ENCODE results near the gene AEBP1. TPM values are rescaled to one million over a fixed set of nuclear protein-coding genes. Genes with fewer than 3 reads are reported as not detected.

The AEBP1 gene
- polyA plus RNA-seq, 6 donors from 2014 or later, result 1.9 to 18.5 (median 4.1) TPM

DNA sequence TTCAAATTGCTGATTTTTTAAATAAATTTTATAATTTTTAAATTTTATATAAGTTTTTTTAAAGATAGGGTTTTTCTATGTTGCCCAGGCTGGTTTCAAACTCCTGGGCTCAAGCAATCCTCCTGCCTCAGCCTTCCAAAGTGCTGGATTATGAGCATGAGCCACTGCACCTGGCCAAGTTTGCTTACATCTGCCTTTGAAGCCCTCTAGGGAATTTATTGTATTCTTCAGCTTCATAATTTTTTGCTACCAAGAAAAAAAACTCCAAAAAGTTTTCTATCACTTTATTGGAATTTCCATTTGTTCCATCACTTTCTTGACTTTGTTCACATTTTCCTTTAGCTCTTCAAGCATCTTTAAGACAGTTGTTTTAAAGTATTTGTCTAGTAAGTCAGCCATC lies 23.0 kb downstream of the AEBP1 start:
- peaks cover 5 to 16% (median 9%) of the 10 kb centered on the region in 7 donors for H3K9me3 Mint-ChIP-seq

DNA sequence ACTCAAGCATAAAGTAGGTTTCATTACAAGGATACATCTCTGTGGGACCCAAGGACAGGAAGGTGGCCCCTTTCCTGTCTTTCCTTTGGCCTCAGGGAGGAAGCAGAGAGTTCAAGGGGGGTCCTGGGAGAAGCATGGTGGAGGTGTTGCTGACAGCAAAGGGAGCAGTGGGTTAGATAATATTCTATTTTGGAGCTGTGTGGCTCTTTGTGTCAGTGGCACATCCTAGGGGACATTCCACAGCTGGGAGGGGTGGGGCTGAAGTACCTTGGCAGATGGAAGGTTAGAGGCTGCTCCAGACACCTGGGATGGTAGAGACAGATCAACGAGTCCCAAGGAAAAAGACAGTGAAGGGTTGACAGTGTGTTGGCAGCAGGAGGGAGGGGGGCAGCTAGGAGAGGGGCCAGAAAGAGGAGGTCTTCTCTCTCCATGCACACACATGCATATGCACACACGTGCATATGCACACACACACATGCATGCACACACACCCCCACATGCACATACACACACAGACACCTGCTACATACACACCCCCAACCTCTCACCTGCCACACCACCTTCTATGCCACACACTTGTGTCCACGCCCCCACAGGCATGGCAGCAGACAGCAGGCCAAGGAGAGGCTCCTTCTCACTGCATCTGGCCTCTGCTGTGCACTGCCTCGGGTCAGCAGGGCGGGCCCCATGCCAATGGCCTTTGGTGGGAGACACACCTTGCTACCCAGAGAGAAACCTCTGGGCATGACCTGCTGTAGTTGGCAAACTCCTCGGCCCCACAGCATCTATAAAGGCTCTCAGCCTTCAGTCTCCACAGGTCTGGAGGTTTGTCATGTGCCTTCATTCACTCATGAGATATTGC lies 24.8 kb downstream of the AEBP1 start:
- H3K4me1 Mint-ChIP-seq, result peaks cover 3 to 5% (median 4%) of the 10 kb centered on the region in 3 donors
- peak overlapping the region in 1 of 6 donors; percentile 76 for H3K27ac Mint-ChIP-seq
- H3K9me3 Mint-ChIP-seq, result peaks cover 5 to 16% (median 9%) of the 10 kb centered on the region in 7 donors
- peaks cover 0 to 8% of the 10 kb centered on the region in 2 donors for H3K36me3 Mint-ChIP-seq
- no peak overlapping the region for H3K4me3 Mint-ChIP-seq
- ATAC-seq (ENCODE audit: low read depth in 2 of 2), result no peak
- no peaks in the 10 kb centered on the region for H3K27me3 Mint-ChIP-seq
- DNase-seq, result no peak

More for the DNA sequence above, 23.0 kb downstream of the AEBP1 start:
- no peaks in the 10 kb centered on the region for H3K27me3 Mint-ChIP-seq
- peaks cover 0 to 8% of the 10 kb centered on the region in 2 donors for H3K36me3 Mint-ChIP-seq
- peaks cover 14 to 15% (median 15%) of the 10 kb centered on the region in 3 donors for H3K4me1 Mint-ChIP-seq
- peak overlapping the region in 1 of 8 donors; percentile 42 for H3K4me3 Mint-ChIP-seq
- ATAC-seq (ENCODE audit: low read depth in 2 of 2) (no peak), DNase-seq (no peak)
- no peak overlapping the region for H3K27ac Mint-ChIP-seq

GRCh38 chr7:44131173-44132029 lies 27.3 kb downstream of the AEBP1 start:
- no peaks in the 10 kb centered on the region for H3K27me3 Mint-ChIP-seq
- no peaks in the 10 kb centered on the region for H3K4me1 Mint-ChIP-seq
- peak overlapping the region in 1 of 6 donors; percentile 73 for H3K27ac Mint-ChIP-seq
- DNase-seq, result no peak
- peaks cover 0 to 8% of the 10 kb centered on the region in 2 donors for H3K36me3 Mint-ChIP-seq
- no peak overlapping the region for H3K4me3 Mint-ChIP-seq
- peaks cover 5 to 16% (median 9%) of the 10 kb centered on the region in 7 donors for H3K9me3 Mint-ChIP-seq
- ATAC-seq (ENCODE audit: low read depth in 2 of 2), result no peak

GRCh38 chr7:44132039-44132438 lies 27.9 kb downstream of the AEBP1 start:
- Mint-ChIP-seq H3K27me3 (no peaks in the 10 kb centered on the region), H3K4me1 (no peaks in the 10 kb centered on the region), H3K27ac (no peak overlapping the region), H3K4me3 (no peak overlapping the region), H3K9me3 (peaks cover 5 to 11% (median 9%) of the 10 kb centered on the region in 7 donors), H3K36me3 (peaks cover 0 to 8% of the 10 kb centered on the region in 2 donors)
- no peak for ATAC-seq (ENCODE audit: low read depth in 2 of 2)
- DNase-seq, result no peak

DNA sequence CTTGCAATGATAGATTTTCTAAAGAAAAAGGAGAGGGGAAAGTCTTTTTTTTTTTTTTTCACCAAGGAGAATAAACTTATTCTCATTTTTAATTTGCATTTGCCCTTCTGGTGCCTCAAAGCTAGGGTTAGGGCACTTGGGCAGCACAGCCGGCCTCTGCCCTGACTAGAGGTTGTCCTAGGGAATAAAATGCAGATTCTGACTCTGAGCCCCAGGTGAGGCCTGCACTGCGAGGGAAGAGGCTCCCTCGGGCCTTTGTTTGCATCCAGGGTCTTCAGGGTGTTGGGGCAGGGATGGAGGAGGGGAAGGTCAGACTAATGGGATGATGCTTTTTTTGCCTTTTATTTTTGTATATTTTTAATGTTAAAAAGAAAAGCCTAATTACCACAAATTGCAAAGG lies 29.1 kb downstream of the AEBP1 start:
- Mint-ChIP-seq H3K4me3 (no peak overlapping the region), H3K4me1 (no peaks in the 10 kb centered on the region), H3K36me3 (no peaks in the 10 kb centered on the region), H3K27ac (no peak overlapping the region), H3K27me3 (no peaks in the 10 kb centered on the region), H3K9me3 (no peaks in the 10 kb centered on the region)
- ATAC-seq (ENCODE audit: low read depth in 2 of 2) (no peak), DNase-seq (no peak)

DNA sequence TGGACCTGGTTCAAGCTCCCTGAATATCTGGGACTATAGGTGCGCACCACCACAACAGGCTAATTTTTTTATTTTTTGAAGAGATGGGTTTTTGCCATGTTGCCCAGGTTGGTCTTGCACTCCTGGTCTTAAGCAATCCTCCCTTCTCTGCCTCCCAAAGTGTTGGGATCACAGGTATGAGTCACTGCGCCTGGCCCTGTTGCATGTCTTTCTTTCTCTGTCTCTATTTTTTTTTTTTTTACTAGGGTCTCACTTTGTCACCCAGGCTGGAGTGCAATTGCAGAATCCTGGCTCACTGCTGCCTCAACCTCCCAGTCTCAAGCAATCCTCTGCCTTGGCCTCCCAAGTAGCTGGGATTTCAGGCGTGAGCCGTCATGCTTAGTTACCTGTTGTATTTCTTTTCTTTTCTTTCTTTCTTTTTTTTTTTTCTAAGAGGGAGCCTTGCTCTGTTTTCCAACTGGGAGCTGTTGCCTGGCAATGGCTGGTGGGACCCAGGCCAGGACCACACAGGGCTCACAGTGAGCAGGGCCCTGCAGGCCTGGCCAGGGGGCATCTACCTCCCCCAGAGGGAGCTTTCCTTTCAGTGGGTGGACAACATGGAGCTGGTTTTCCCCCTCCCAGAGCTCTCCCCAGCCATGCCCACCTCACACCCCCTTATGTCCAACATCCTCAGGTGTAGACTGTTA lies 30.9 kb downstream of the AEBP1 start:
- ATAC-seq (ENCODE audit: low read depth in 2 of 2) (no peak), DNase-seq (no peak)
- Mint-ChIP-seq H3K9me3 (no peaks in the 10 kb centered on the region), H3K4me3 (no peak overlapping the region), H3K27ac (peak overlapping the region in 2 of 6 donors; percentile 68 to 87), H3K4me1 (no peaks in the 10 kb centered on the region), H3K36me3 (no peaks in the 10 kb centered on the region), H3K27me3 (no peaks in the 10 kb centered on the region)

- no peak for ATAC-seq (ENCODE audit: low read depth in 2 of 2)
- H3K4me3 Mint-ChIP-seq, result no peak overlapping the region
- H3K9me3 Mint-ChIP-seq, result no peaks in the 10 kb centered on the region
- peak overlapping the region in 1 of 6 donors; percentile 78 for H3K27ac Mint-ChIP-seq
- H3K36me3 Mint-ChIP-seq, result no peaks in the 10 kb centered on the region
- H3K27me3 Mint-ChIP-seq, result no peaks in the 10 kb centered on the region
- H3K4me1 Mint-ChIP-seq, result no peaks in the 10 kb centered on the region
- no peak for DNase-seq
These were observed 32.6 kb downstream of the AEBP1 start for GRCh38 chr7:44136731-44137130.

- DNase-seq, result no peak
- H3K27ac Mint-ChIP-seq, result peak overlapping the region in 1 of 6 donors; percentile 33
- no peaks in the 10 kb centered on the region for H3K9me3 Mint-ChIP-seq
- H3K4me1 Mint-ChIP-seq, result no peaks in the 10 kb centered on the region
- no peak overlapping the region for H3K4me3 Mint-ChIP-seq
- no peaks in the 10 kb centered on the region for H3K27me3 Mint-ChIP-seq
- H3K36me3 Mint-ChIP-seq, result no peaks in the 10 kb centered on the region
- ATAC-seq (ENCODE audit: low read depth in 2 of 2), result no peak
These were observed 34.6 kb downstream of the AEBP1 start for GRCh38 chr7:44138698-44139097.

- ATAC-seq (ENCODE audit: low read depth in 2 of 2) (no peak), DNase-seq (no peak)
- Mint-ChIP-seq H3K27ac (no peak overlapping the region), H3K27me3 (no peaks in the 10 kb centered on the region), H3K9me3 (no peaks in the 10 kb centered on the region), H3K4me1 (no peaks in the 10 kb centered on the region), H3K4me3 (no peak overlapping the region), H3K36me3 (no peaks in the 10 kb centered on the region)
These were observed 35.3 kb downstream of the AEBP1 start for GRCh38 chr7:44139311-44140010.

GRCh38 chr7:44140341-44140740 lies 36.2 kb downstream of the AEBP1 start:
- H3K4me1 Mint-ChIP-seq, result peaks cover 4 to 5% (median 5%) of the 10 kb centered on the region in 3 donors
- H3K27ac Mint-ChIP-seq, result peak overlapping the region in 1 of 6 donors; percentile 36
- peaks cover 0 to 6% (median 0%) of the 10 kb centered on the region in 3 donors for H3K27me3 Mint-ChIP-seq
- DNase-seq (no peak), ATAC-seq (ENCODE audit: low read depth in 2 of 2) (no peak)
- no peaks in the 10 kb centered on the region for H3K36me3 Mint-ChIP-seq
- peak overlapping the region in 1 of 8 donors; percentile 61 for H3K4me3 Mint-ChIP-seq
- no peaks in the 10 kb centered on the region for H3K9me3 Mint-ChIP-seq

DNA sequence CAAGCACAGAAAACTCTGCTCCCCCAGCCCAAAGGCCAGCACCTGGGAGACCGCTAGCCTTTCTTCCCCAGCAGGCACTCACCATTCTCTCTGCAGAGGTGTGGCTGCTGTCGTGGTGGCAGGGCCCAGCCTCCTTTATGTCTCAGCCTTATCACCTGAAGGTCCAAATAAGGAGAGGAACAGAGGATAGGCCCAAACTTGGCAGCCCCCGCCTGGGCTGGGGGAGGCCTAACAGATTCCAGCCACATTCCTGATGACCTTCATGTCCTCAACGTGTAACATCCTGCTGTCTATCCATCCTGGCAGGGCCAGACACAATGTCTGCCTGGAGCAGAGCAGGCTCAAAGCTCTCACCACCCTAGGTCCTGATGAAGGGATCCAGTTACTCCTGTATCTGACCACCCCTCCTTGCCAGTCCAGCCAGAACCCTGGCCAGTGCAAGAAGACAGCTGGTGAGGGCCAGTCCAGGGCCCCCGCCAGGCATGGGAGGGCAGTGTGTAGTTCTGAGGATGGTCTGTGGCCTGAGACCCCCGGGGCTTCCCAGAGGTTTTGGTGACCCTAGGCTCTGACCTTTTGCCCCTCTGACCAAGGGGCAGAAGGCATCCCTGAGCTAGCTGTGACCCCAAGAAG lies 37.2 kb downstream of the AEBP1 start, which contains the start of gene MYL7:
MYL7 (minus strand) TSS at position 112 of the 630 bp plus-strand sequence; CDS start at position 85, 27 bp downstream.
- Mint-ChIP-seq H3K9me3 (no peaks in the 10 kb centered on the region), H3K27ac (peak within 1 kb of the TSS in 2 of 6 donors; percentile 10 to 36), H3K27me3 (peaks cover 0 to 12% (median 0%) of the 10 kb centered on the region in 3 donors), H3K4me1 (peaks cover 6 to 12% (median 9%) of the 10 kb centered on the region in 3 donors), H3K4me3 (peak within 1 kb of the TSS in 1 of 8 donors; percentile 61), H3K36me3 (no peaks in the 10 kb centered on the region)
- ATAC-seq (ENCODE audit: low read depth in 2 of 2) (no peak), DNase-seq (no peak)

GRCh38 chr7:44142028-44142427 lies 37.9 kb downstream of the AEBP1 start:
- no peak overlapping the region for H3K4me3 Mint-ChIP-seq
- no peaks in the 10 kb centered on the region for H3K9me3 Mint-ChIP-seq
- DNase-seq, result no peak

More at GRCh38 chr7:44142028-44142427, 37.9 kb downstream of the AEBP1 start:
- no peak for ATAC-seq (ENCODE audit: low read depth in 2 of 2)
- H3K27me3 Mint-ChIP-seq, result peaks cover 0 to 12% (median 0%) of the 10 kb centered on the region in 3 donors
- peaks cover 6 to 16% (median 10%) of the 10 kb centered on the region in 3 donors for H3K4me1 Mint-ChIP-seq
- no peaks in the 10 kb centered on the region for H3K36me3 Mint-ChIP-seq
- H3K27ac Mint-ChIP-seq, result no peak overlapping the region

Measured in naive B cell (primary cell).